Ovary (tissue), 3 donors: ENCODE results near the gene PDXK.

ENCODE experiments used
- CTCF ChIP-seq, 3 donors: fragments of 450-650 bp in 2 of 3; fragments of 200-600 bp in 1 of 3; IDR thresholded peaks; one replicate each; pipeline versions ENCODE4 v1.5.1 to v1.8.0; 2016 to 2022; ENCODE audit warnings: antibody characterized with exemption in 3 of 3, mild to moderate bottlenecking in 1 of 3
- EP300 ChIP-seq: sonication (generic); formaldehyde crosslinking; IDR thresholded peaks from one replicate; pipeline ENCODE4 v1.6.1; 2017; ENCODE audit warnings: antibody characterized with exemption
- donor health status: DM: no; HTN: no; CAD: no.

DNA sequence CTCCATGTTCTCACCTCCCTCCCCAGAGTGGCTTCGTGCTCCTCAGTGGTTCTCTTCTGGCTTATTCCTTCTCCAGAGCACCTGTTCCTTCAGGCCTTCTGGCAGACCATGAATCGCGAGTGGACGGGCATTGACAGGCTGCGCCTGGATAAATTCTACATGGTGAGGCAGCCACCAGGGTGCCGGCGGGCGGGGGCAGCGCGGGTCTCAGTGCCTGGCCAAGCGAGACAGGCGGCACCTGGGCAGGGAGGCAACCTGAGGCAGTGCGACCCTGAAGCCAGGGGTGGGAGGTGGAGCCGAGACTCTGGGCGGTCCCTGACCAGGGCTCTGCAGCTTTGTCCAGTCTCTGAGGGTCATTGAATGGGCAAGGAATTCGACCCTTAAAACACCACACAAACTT, 74.3 kb downstream of the PDXK start:
- TF ChIP-seq CTCF (IDR thresholded peaks at IDR 0.05) (no peak), EP300 (no peak)
